Cerebellar nuclear complex (tissue), 1 donor: ENCODE results near the gene SCGN.

Source experiments
- DNase-seq, 2 experiments: peaks; one replicate each; lab custom pipeline; 2025; lab: John Stamatoyannopoulos, UW

SCGN gene

GRCh38 chr6:25640891-25641290 lies 11.1 kb upstream of the SCGN start:
- DNase-seq: no peak

DNA sequence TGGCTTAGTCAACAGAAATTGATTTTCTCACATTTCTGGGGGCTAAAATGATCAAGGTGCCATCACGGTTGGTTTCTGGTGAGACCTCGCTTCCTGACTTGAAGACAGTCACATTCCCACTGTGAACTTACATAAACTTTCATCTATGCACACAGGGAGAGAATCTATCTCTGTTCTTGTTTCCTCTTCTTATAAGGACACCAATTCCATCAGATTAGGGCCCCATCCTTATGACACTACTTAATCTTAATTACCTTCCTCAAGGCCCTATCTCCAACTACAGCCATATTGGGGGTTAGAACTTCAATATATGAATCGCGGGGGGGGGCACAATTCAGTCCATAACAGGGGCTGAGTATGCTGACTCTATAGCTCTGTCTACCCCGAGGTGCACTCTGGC lies 10.6 kb upstream of the SCGN start:
- no peak for DNase-seq

- no peak for DNase-seq
Observed at GRCh38 chr6:25641940-25642666, 9.9 kb upstream of the SCGN start.

DNA sequence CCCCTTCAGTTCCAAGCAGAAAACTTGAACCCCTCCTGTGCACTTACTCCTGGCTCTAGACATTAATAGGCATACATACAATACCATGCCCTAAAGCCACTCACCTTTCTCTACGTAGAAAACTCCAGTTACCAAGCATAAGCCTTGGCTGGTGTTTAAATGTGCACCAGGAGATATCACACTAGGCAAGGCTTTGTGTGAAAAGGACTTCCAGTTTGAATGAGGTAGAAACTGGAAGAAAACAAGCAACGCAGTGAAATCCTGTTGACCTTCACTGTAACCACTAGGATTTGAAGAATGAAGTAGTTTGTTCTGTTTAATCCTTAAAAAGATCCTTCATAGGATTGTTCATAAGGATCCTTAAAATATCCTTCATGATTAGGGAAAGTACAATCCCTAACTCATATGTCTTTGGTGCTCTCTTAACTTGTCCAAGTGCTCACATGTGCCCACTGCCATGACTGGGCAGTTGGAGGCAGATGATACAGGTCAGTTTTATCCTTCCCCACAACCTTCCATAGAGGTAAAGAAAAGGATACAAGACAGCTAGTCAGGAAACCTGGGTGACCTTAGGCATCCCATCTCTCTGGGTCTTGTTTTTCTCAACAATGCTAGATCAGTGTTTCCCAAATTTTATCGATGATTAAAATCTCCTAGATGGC lies 9.2 kb upstream of the SCGN start:
- DNase-seq: no peak

DNA sequence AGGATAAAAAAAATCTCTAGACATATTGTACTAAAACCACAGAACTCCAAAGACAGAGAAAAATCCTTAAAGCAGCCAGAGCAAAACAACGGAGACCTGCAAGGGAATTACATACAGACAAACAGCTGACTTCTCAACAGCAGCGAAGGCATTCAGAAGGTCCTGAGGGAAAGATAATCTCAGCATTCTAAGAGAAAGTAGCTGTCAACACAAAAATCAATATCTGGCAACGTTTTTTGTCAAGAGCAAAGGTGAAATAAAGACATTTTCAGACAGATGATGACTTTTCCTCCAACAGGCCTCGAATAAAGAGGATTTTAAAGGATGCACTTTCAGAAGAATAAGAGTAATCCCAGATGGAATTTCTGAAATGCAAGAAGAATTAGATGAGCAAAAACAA lies 6.1 kb upstream of the SCGN start:
- DNase-seq: no peak

GRCh38 chr6:25649611-25650010 lies 2.4 kb upstream of the SCGN start:
- DNase-seq: no peak

DNA sequence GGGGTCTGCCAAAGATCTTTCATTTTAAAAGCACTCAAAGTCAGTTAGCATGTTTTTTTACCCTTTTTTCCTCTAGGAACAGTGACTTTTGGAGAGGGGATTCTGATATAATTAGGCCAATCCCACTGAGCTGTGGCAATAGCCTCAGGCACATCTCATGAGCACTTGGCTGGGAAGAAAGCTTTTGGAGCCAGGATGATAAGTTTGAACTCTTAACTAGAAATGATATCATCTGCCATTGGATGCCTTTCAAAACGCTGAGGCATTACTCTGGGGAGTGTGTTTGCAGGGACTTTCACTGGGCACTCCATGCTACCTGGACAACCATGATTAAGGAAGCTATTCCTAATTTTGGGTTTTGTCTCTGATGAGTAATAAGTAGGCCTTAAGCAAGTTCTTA lies 3.7 kb downstream of the SCGN start:
- DNase-seq: no peak

DNA sequence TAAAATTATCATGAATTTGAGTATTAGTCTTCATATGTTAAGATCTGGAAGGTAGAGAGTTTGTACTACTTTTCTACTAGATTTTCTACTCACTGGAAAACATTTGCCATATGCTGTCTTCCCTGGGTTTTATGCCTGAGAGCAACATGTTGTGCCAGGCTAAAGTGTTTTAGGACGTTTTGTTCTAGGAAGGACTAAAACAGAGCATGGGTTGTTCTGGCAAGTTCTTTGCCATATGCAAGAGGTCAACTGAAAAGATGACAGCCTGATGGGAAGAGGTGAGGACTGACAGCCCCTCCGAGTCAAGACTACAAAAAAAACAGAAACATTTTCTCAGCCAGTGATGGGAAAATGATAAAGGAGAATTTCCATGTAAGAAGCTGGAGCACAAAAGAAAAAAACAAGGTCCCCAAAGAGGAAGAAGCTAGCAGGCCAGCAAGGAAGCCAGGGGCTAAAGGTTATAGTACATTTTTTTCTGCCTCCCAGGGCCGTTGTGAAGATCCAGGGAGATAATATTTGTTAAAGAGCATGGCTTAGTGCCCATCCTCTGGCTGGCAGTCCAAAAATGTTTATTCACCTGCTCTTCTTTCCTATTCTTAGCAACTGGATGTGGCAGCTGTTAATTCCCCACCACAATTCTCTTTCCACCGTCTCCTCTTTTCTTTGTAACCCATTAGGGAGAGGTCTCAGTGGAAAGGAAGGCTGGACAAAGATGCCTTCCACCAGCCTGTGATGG lies 7.8 kb downstream of the SCGN start:
- no peak for DNase-seq

DNA sequence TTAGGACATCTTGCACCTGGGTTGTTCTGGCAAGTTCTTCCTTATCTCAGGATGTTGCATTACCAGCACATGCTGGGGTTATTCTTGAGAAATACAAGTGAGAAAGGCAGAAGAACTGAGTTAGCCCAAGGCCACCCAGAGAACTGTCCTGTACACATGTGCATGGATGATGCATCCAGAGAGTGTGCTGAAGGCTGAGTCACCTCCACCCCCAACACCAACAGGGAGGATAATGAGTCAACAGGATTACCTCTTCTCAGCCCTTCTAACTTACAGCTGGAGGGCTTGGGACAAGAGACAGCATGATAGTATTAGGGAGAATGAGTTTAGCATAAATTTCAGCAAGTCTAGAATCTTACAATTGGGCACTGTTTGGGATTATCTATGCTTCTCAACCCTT lies 8.5 kb downstream of the SCGN start:
- DNase-seq: no peak

DNA sequence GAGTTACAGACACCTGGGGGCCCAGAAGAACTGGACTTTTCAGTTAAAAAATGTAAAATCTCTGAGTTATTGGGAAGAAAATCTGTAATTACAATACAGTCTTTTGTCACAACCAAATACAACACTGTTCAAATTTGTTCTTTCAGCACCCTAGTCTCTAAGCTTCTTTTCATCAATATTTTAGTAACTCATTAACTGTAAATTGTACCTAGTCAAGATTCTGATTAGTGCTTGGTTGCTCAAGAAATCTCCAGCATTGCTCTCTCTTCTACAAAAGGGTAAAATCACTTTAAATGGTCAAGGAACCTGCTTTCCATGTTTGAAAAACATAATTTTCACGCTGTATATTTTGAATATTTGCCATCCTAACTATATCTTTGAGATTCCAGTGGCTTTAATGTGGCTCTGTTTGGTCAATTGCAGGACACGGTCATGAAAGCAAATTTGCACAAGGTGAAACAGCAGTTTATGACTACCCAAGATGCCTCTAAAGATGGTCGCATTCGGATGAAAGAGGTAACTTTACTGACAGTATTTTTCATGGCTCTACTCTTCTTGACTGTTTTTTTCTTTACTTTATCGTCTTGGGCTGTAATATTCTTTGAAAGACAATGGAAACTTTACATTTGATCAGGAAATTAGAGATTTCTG lies 9.2 kb downstream of the SCGN start:
- no peak for DNase-seq

DNA sequence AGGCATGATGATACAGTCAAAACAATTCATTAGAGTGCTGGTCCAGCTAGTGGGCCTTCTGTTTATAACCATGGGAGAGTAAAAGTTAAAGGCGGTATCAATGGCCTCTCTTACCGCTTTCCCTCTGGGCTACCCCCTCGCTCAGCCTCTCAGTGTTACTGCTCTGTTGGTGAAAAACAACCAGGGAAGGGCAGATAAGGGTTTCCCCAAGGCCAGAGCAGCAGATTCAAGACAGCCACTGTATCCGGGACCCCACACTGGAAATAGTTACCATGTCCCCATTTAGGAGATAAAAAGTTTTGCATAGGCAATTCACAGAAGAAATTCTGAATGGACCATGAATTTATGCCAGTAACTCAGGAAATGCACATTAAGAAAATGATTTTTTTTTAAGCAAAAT lies 13.4 kb downstream of the SCGN start:
- no peak for DNase-seq

DNA sequence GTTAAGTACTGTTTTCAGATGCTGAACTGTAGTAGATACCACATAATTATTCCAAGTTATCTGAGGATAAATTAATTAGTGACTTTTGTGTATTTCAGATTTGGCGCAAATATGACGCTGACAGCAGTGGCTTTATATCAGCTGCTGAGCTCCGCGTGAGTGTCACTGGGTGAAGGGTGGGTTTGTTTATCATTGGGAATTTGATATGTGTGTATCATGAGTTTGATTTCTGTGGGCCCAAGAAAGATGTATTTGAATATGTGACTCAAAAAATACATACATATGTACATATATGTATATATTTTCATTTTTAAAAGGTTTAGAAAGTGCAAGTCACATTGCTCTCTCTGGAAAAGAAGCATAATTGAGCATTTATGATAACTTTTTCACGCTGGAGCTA lies 17.4 kb downstream of the SCGN start:
- no peak for DNase-seq

DNA sequence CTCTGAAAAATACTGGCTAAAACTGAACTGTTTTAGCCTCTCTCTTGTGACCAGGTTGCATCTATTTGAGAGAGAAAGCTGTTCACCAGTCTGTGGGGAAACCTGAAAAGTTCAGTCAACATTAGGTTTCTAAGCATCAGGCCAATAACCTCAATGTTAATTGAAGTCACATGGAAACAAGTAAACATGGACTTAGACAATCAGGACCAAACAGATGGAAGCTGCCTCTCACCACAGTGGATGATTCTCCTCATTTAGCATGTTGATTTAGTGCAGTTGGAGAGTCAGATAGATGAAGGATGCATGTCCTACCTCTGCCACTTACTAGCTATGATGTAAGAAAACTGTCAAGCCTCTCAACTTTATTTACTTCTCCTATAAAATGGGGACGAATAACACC lies 18.2 kb downstream of the SCGN start:
- DNase-seq: no peak

GRCh38 chr6:25670793-25671513 lies 18.9 kb downstream of the SCGN start:
- DNase-seq: no peak

DNA sequence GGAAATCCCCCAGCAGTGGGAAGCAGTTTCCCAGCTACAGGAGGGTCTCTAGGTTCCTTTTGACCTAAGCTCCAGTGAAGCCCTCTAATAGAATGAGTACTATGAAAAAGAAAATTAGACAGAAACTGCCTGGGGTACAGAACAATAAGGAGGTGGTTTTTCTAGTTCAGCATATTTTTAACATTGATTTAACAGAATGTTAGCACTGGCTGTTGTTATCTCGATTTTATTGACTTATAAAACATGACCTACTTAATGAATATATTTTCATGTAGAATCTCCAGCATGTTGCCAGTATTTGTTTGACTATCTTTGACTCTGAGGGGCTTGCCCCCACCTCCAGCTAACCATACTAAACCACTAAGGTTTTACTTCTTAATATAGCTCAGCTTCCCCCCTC lies 19.6 kb downstream of the SCGN start:
- no peak for DNase-seq

- no peak for DNase-seq
Observed at GRCh38 chr6:25675167-25675566, 23.2 kb downstream of the SCGN start.

- DNase-seq: no peak
Observed at GRCh38 chr6:25676775-25677174, 24.8 kb downstream of the SCGN start.

GRCh38 chr6:25681848-25682247 lies 29.8 kb downstream of the SCGN start:
- no peak for DNase-seq

- DNase-seq: no peak
Observed at GRCh38 chr6:25682324-25682723, 30.3 kb downstream of the SCGN start.

- no peak for DNase-seq
Observed at GRCh38 chr6:25684565-25684964, 32.5 kb downstream of the SCGN start.

GRCh38 chr6:25685251-25685650 lies 33.2 kb downstream of the SCGN start:
- no peak for DNase-seq

DNA sequence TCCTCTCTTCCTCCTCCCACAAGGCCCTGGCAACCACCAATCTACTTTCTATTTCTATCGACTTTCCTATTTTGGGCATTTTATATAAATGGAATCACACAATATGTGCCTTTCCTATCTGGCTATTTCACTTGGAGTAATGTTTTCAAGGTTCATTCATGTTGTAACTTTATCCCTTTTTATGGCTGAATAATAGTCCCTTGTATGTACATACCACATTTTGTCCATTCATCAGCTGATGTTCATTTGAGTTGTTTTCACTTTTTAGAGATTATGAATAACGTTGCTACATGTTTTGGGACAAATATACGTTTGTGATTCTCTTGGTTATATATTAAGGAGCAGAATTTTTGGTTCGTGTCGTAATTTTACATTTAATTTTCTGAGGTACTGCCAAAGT lies 33.9 kb downstream of the SCGN start:
- DNase-seq: no peak
